Colonic mucosa (tissue), 4 donors: Measurements from ENCODE around the gene ARHGEF4. TPM values are rescaled to one million over a fixed set of nuclear protein-coding genes. Genes with fewer than 3 reads are reported as not detected.

ENCODE experiments used
- DNase-seq: peaks from one replicate; pipeline ENCODE4 v3.0.0-alpha.2; 2020
- H3K27ac ChIP-seq: fragments of 200-600 bp; one replicate; pipeline ENCODE4 v1.8.0; 2021
- H3K27me3 ChIP-seq: fragments of 200-600 bp; one replicate; pipeline ENCODE4 v1.8.0; 2021
- H3K36me3 ChIP-seq: fragments of 200-600 bp; one replicate; pipeline ENCODE4 v1.8.0; 2021
- H3K4me1 ChIP-seq: fragments of 200-600 bp; one replicate; pipeline ENCODE4 v1.8.0; 2021; ENCODE audit warnings: mild to moderate bottlenecking
- H3K4me3 ChIP-seq: fragments of 200-600 bp; one replicate; pipeline ENCODE4 v1.8.0; 2021
- H3K9ac ChIP-seq, 2 donors: one replicate each; pipeline ENCODE4 v1.7.0; 2013; ENCODE audit warnings: control low read depth in 2 of 2, low read depth in 2 of 2, low read length in 2 of 2
- H3K9me3 ChIP-seq: fragments of 200-600 bp; one replicate; pipeline ENCODE4 v1.8.0; 2021
- CTCF ChIP-seq: fragments of 200-600 bp; IDR thresholded peaks from one replicate; pipeline ENCODE4 v1.8.0; 2022; ENCODE audit warnings: antibody characterized with exemption, mild to moderate bottlenecking
- intact Hi-C: fragments of 100-400 bp; cut with DNase I; formaldehyde crosslinking; loops from one replicate; pipeline ENCODE4 v1.14.1; 2022
- total RNA-seq, 2 donors: library from RNA; stranded (reverse); fragmentation: NEBNext Ultra II Directional in 1 of 2; extraction: Animal tissue kit (Norgen Biotek cat#: 25700) in 1 of 2; gene quantifications; one replicate each; pipeline ENCODE4 v1.2.1, GENCODE V29; 2021
- donor health status: healthy.
- donor health status: DM: no; HTN: no; CAD: no.
- donor health status: DM: no; HTN: no; CAD: no.

The ARHGEF4 gene
- total RNA-seq, 2 donors from 2014 or later, result 1.6 to 2.6 TPM

GRCh38 chr2:131039535-131039907 is 202.8 kb downstream of the ARHGEF4 start:
- no peak for TF ChIP-seq CTCF

GRCh38 chr2:131039908-131040660 is 203.4 kb downstream of the ARHGEF4 start:
- Histone ChIP-seq H3K4me1 (no peaks in the 10 kb centered on the region), H3K36me3 (no peaks in the 10 kb centered on the region), H3K27ac (no peak overlapping the region), H3K9ac (no peak overlapping the region), H3K4me3 (no peak overlapping the region), H3K27me3 (peaks cover 10% of the 10 kb centered on the region), H3K9me3 (no peaks in the 10 kb centered on the region)
- DNase-seq, result no peak
- intact Hi-C loops, result no loop called here
- TF ChIP-seq CTCF, result no peak

More at GRCh38 chr2:131039535-131039907, 202.8 kb downstream of the ARHGEF4 start:
- Histone ChIP-seq H3K36me3 (no peaks in the 10 kb centered on the region), H3K9me3 (no peaks in the 10 kb centered on the region), H3K4me1 (no peaks in the 10 kb centered on the region), H3K4me3 (no peak overlapping the region), H3K27ac (no peak overlapping the region), H3K9ac (no peak overlapping the region), H3K27me3 (peaks cover 12% of the 10 kb centered on the region)
- intact Hi-C loops, result no loop called here
- DNase-seq, result no peak

- no peak for TF ChIP-seq CTCF
- Histone ChIP-seq H3K9ac (no peak overlapping the region), H3K4me3 (no peak overlapping the region), H3K27me3 (peaks cover 2% of the 10 kb centered on the region), H3K36me3 (no peaks in the 10 kb centered on the region), H3K9me3 (no peaks in the 10 kb centered on the region), H3K27ac (no peak overlapping the region), H3K4me1 (no peaks in the 10 kb centered on the region)
- no peak for DNase-seq
- intact Hi-C loops, result no loop called here
Measured at GRCh38 chr2:131040661-131041401, 204.1 kb downstream of the ARHGEF4 start.

- Histone ChIP-seq H3K27ac (no peak overlapping the region), H3K9ac (no peak overlapping the region), H3K4me1 (no peaks in the 10 kb centered on the region), H3K4me3 (no peak overlapping the region), H3K27me3 (no peaks in the 10 kb centered on the region), H3K9me3 (no peaks in the 10 kb centered on the region), H3K36me3 (no peaks in the 10 kb centered on the region)
- no peak for DNase-seq
- TF ChIP-seq CTCF, result no peak
- intact Hi-C loops, result no loop called here
Measured at GRCh38 chr2:131041402-131042147, 204.9 kb downstream of the ARHGEF4 start.

GRCh38 chr2:131042148-131042775 is 205.5 kb downstream of the ARHGEF4 start:
- Histone ChIP-seq H3K9ac (no peak overlapping the region), H3K9me3 (no peaks in the 10 kb centered on the region), H3K4me1 (no peaks in the 10 kb centered on the region), H3K4me3 (no peak overlapping the region), H3K36me3 (no peaks in the 10 kb centered on the region), H3K27me3 (no peaks in the 10 kb centered on the region), H3K27ac (no peak overlapping the region)
- TF ChIP-seq CTCF, result no peak
- intact Hi-C loops, result no loop called here
- no peak for DNase-seq
